OCI-LY3 (cell line): ENCODE measurements around the gene LDLRAD4.

Experiments
- EZH2phosphoT487 ChIP-seq: fragments of 200-600 bp; shearing (Covaris generic); IDR thresholded peaks from 2 replicates; pipeline ENCODE4 v1.6.1; 2018; ENCODE audit warnings: antibody characterized with exemption, mixed run types, low read depth
- TF ChIP-seq, protein P1 (sequence below): fragments of 200-600, 300-600 bp; sonication (generic); IDR thresholded peaks from 2 replicates; pipeline ENCODE4 v1.5.1; 2014; ENCODE audit warnings: antibody characterized with exemption, low read length, low read depth

DNA sequence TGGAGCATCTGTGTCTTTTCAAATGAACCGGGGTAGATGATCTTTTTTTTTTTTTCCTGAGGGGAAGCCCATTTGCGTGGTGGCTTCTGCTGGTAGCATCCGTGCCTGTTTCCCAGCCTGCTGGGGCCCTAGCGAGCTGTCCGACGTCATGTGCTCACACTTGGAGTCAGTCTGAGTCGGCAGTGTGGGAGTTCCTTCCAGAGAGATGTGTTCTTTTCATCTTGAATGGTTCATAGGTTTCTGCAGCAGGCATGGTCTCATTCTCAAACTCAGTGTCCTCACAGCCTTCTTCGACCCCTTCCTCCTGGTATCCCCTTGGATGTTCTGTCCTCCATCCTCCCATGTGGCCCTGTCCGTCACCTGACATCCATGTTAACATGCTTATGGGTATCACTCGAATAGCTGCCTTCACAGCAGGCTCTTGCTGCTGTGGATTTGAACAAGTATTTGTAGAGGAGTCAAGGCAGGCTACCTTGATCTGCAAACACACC lies 51.0 kb downstream of the LDLRAD4 start:
- TF ChIP-seq, protein P1, sequence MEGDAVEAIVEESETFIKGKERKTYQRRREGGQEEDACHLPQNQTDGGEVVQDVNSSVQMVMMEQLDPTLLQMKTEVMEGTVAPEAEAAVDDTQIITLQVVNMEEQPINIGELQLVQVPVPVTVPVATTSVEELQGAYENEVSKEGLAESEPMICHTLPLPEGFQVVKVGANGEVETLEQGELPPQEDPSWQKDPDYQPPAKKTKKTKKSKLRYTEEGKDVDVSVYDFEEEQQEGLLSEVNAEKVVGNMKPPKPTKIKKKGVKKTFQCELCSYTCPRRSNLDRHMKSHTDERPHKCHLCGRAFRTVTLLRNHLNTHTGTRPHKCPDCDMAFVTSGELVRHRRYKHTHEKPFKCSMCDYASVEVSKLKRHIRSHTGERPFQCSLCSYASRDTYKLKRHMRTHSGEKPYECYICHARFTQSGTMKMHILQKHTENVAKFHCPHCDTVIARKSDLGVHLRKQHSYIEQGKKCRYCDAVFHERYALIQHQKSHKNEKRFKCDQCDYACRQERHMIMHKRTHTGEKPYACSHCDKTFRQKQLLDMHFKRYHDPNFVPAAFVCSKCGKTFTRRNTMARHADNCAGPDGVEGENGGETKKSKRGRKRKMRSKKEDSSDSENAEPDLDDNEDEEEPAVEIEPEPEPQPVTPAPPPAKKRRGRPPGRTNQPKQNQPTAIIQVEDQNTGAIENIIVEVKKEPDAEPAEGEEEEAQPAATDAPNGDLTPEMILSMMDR = no peak
- TF ChIP-seq EZH2phosphoT487 = no peak
